Gastrocnemius medialis (tissue), 4 donors: Measurements from ENCODE around the gene GNAO1.

Source experiments
- CTCF ChIP-seq, 5 experiments: fragments of 450-650 bp in 3 of 5; fragments of 200-600 bp in 2 of 5; sonication (generic) in 2 of 5; IDR thresholded peaks in 4 of 5; conservative IDR thresholded peaks in 1 of 5; 1 replicate in 4 of 5; 2 replicates in 1 of 5; pipeline ENCODE4 v1.5.1; 2016 to 2019; ENCODE audit warnings: antibody characterized with exemption in 5 of 5, mild to moderate bottlenecking in 3 of 5, moderate library complexity in 3 of 5
- POLR2A ChIP-seq, 2 donors: fragments of 450-650 bp; IDR thresholded peaks; one replicate each; pipeline ENCODE4 v1.6.1; 2017; ENCODE audit warnings: antibody characterized with exemption in 2 of 2, mild to moderate bottlenecking in 2 of 2, moderate library complexity in 2 of 2

GRCh38 chr16:56367764-56368163 is 176.5 kb downstream of the GNAO1 start:
- TF ChIP-seq CTCF (IDR thresholded peaks at IDR 0.05 in 4 of 5, conservative IDR thresholded peaks at IDR 0.05 in 1 of 5) = no peak
- TF ChIP-seq POLR2A (IDR thresholded peaks at IDR 0.05) = no peak
